Effector CD8-positive, alpha-beta T cell (primary cell): ENCODE results near the gene LYG2.
"Not testable (repeated sequence)": the region's sequence is repeated elsewhere in the genome, so short reads cannot be mapped to it uniquely, and the experiment has no call there.

Experiments used
- DNase-seq: peaks from one replicate; lab custom pipeline; 2025; lab: John Stamatoyannopoulos, UW
- total RNA-seq, 4 experiments: gene quantifications; one replicate each; lab custom pipeline; 2026; lab: John Stamatoyannopoulos, UW

The LYG2 gene
- total RNA-seq = 0 reads per million in 4 experiments

GRCh38 chr2:99255491-99256318 lies at the start of gene LYG2:
Gene LYG2 (minus strand): TSS chr2:99255666. CDS start chr2:99254260, 1,406 bp downstream.
- no peak for DNase-seq

- DNase-seq = not testable (repeated sequence)
Measured at GRCh38 chr2:99301097-99301496, 45.6 kb upstream of the LYG2 start, which contains the start of gene LYG1. Gene LYG1 (minus strand): TSS chr2:99301197. CDS start chr2:99295670, 5,527 bp downstream.

GRCh38 chr2:99299580-99299979 lies 44.1 kb upstream of the LYG2 start:
- no peak for DNase-seq

- DNase-seq = no peak
Measured at GRCh38 chr2:99297994-99298393, 42.5 kb upstream of the LYG2 start.

DNA sequence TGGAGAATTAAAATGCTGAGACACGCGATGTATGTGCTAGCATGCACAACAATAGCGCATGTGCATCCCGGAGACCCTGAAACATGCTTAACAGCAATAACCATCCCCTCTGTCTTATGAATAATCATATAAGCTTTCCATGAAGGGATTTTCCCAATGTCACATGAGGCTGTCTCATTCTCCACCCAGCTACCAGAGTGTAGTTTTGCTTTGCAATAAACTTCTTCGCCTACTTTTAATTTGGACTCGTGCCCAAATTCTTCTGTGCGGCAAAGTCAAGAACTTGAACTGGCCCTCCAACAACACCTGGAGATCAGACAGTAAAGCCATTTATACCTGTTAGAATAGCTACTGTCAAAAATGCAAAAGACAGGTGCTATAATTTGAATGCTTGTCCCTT lies 30.1 kb upstream of the LYG2 start:
- DNase-seq = no peak

DNA sequence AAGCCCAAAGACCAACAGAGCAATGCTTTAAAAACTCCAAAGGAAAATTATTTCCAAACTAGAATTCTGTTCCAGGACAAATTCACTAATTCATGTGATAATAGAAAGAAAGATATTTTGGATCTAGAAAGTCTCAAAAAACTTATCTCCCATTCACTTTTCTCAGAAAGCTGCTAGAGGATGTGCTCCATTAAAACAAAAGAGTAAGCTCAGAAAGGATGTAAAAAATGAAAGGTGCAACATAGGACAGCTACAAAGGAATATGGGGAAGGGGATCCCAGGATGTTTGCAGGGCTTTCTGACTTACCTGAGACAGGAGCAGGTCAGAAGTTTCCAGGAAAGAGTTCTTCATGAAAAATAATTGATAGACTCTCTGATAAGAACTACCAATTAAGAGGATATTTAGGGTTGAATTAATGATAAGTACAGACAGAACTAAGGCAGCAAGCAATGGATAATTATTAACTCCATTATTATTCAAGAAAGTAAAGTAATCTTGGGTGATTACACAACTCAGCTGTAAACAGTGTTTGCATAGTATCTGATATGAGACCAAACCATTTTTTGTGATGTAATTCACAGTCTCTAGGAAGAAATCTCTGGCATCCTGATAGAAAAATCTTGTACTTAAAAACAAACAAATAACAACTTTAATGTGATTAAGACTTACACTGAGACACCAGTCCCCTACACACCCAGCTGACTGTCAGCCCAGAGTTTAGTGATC lies 24.7 kb upstream of the LYG2 start:
- no peak for DNase-seq

GRCh38 chr2:99278793-99279291 lies 23.4 kb upstream of the LYG2 start:
- no peak for DNase-seq

GRCh38 chr2:99278195-99278765 lies 22.8 kb upstream of the LYG2 start:
- DNase-seq = not testable (repeated sequence)

DNA sequence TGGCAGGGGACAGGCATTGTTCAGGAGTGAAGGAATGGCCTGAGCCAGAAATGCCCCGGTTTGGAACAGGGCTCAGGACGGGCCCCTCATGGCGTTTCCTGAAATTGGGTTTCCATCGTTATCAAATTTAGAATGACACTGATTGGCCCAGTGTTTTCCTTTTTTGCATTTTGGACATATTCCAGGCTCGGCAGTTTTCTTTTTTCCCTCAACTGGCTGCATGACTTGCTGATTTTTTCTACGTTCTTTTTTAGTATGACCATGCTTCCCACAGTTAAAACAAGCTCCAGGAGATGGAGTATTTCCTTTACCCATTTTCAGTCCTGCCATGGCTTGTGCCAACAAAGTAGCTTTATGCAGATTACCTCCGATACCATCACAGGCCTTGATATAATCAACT lies 20.4 kb upstream of the LYG2 start:
- DNase-seq = no peak

- no peak for DNase-seq
Measured at GRCh38 chr2:99261242-99261641, 5.8 kb upstream of the LYG2 start.

DNA sequence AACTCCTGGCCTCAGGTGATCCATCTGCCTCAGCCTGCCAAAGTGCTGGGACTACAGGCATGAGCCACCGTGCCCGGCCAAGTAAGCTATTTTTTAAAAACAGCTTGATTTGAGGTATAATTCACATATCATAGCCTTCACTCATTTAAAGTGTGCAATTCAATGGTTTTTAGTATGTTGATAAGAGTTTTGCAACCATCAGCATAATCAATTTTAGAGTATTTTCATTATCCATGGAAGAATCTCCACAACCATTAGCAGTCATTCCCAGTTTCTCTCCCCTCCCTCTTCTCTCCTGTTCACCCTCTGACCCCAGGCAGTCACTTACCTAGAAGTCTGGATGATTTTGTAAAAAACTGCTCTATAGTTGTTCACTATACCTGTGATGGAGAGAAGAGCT lies 4.7 kb upstream of the LYG2 start:
- DNase-seq = no peak

GRCh38 chr2:99259465-99259864 lies 4.0 kb upstream of the LYG2 start:
- no peak for DNase-seq

- DNase-seq = no peak
Measured at GRCh38 chr2:99256677-99257076, 1.2 kb upstream of the LYG2 start.

GRCh38 chr2:99249951-99250350 lies 5.5 kb downstream of the LYG2 start:
- DNase-seq = no peak

DNA sequence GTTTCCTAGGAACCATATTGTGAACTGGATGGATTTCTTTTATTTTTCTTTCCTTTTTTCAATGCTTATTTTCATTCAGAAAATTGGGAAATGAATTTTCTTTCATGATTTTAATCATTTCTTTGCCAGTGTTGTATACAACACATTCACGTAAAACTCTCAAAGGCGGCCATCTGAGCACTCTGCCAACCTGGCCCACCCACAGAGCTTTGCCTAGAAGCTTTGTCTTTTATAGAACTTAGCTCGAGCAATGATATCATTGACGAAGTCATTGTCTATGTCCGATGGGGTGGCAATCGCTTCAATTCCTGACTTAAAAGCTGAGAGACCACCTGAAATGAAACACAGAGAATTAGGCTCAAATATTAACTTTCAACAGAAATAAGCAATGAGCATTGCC lies 13.3 kb downstream of the LYG2 start:
- no peak for DNase-seq

GRCh38 chr2:99240431-99240830 lies 15.0 kb downstream of the LYG2 start:
- DNase-seq = no peak

DNA sequence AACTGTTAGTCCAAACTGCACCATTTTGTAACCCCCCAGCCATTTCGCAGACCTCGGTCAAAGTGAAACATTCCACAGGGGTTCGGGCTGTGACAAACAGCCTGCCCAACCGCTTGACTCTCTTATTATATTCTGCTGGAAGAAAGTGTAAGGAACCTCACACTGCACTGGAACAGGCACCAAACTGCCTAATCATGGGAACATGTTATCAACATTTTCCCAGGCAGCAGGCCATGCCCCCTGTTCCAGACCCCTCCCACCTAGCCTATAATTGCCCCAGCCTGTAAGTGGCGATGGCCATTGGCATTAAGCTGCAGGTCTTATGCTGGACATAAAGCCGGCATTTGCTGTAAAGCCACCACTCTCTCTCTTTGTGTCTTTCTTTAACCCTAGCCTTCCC lies 16.9 kb downstream of the LYG2 start:
- no peak for DNase-seq

DNA sequence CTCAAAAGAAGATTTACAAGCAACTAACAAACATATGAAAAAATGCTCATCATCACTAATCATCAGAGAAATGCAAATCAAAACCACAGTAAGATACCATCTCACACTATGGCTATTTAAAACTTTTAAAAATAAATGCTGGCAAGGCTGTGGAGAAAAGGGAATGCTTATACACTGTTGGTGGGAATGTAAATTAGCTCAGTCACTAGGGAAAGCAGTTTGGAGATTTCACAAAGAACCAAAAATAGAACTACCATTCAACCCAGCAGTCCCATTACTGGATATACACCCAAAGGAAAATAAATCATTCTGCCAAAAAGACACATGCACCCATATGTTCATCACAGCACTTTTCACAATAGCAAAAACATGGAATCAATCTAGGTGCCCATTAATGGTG lies 22.3 kb downstream of the LYG2 start:
- DNase-seq = not testable (repeated sequence)

DNA sequence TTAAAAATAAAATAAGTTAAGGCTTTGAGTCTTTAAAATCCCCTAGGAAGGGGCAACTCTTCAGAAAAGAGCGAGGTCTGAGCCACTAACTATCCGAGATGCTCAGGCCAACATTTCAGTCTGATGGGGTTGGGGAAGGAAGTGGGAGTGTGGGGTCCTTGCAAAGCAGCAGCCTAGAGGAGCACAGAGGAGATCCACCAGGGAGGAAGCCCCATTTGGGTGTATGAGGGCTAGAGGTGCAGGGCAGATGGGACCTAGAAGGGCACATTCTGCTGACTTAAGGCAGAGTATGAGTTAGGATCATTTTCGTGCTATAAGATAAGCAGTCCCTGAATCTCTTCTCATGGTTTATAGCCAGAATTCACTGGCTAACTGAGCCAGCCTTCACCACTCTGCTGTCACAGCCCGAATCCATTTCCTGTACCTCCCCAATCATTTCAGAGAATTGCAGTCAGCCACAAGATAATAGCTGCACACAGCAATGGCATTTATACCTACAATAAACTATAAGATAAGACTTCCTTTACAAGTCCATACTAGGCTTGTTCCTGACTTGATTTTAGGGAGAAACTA lies 37.5 kb downstream of the LYG2 start:
- DNase-seq = no peak

DNA sequence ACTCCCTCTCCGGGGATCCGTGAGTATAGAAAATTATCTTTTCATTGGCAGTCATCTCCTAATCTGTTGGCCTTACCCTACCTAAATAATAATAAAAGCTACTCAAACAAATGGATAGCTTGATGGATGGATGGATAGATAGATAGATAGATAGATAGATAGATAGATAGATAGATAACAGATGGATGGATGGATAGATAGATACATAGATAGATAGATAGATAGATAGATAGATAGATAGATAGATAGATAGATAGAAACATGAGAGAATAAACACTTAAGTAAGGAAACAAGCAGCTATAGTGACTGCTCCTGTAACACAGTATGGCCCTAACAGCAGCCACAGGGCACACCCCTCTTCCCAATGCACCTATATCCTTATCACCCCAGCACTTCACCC lies 39.4 kb downstream of the LYG2 start:
- DNase-seq = no peak

GRCh38 chr2:99205491-99205890 lies 50.0 kb downstream of the LYG2 start:
- DNase-seq = no peak
